ENCODE data around the gene INPP4B.

- TF ChIP-seq, protein P1, sequence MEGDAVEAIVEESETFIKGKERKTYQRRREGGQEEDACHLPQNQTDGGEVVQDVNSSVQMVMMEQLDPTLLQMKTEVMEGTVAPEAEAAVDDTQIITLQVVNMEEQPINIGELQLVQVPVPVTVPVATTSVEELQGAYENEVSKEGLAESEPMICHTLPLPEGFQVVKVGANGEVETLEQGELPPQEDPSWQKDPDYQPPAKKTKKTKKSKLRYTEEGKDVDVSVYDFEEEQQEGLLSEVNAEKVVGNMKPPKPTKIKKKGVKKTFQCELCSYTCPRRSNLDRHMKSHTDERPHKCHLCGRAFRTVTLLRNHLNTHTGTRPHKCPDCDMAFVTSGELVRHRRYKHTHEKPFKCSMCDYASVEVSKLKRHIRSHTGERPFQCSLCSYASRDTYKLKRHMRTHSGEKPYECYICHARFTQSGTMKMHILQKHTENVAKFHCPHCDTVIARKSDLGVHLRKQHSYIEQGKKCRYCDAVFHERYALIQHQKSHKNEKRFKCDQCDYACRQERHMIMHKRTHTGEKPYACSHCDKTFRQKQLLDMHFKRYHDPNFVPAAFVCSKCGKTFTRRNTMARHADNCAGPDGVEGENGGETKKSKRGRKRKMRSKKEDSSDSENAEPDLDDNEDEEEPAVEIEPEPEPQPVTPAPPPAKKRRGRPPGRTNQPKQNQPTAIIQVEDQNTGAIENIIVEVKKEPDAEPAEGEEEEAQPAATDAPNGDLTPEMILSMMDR (conservative IDR thresholded peaks at IDR 0.05; ENCODE audit: low read depth, low read length), result no peak
- no peak for TF ChIP-seq EZH2 (IDR thresholded peaks at IDR 0.05; ENCODE audit: low read length, unreplicated experiment)
These were observed 425.6 kb downstream of the INPP4B start for GRCh38 chr4:142420311-142421095.

Data from PC-3 (cell line).